Right cardiac atrium (tissue), 5 donors: ENCODE results near the gene BRD3OS. TPM values are rescaled to one million over a fixed set of nuclear protein-coding genes. Genes with fewer than 3 reads are reported as not detected.
"Not testable (repeated sequence)": the region's sequence is repeated elsewhere in the genome, so short reads cannot be mapped to it uniquely, and the experiment has no call there.

Experiments used
- ATAC-seq, 2 donors: fragments of 200-7000 bp; cut with Tn5 transposase; one replicate each; pipeline versions ENCODE4 v1.8.0 to v1.9.1; 2020; ENCODE audit warnings: moderate library complexity in 2 of 2, mild to moderate bottlenecking in 1 of 2
- DNase-seq, 3 donors: peaks; one replicate each; pipeline ENCODE4 v3.0.0-alpha.2; 2020
- H3K27ac ChIP-seq: one replicate; pipeline ENCODE4 v1.5.1; 2013; ENCODE audit warnings: mild to moderate bottlenecking, low read length, control low read depth, moderate library complexity
- H3K27me3 ChIP-seq: one replicate; pipeline ENCODE4 v1.6.1; 2013; ENCODE audit not compliant: control insufficient read depth, insufficient read depth
- H3K4me1 ChIP-seq: one replicate; pipeline ENCODE4 v1.6.1; 2013; ENCODE audit warnings: low read length; ENCODE audit not compliant: control insufficient read depth, insufficient read depth
- H3K4me3 ChIP-seq: one replicate; pipeline ENCODE4 v1.5.1; 2013; ENCODE audit warnings: low read length, control low read depth
- H3K9me3 ChIP-seq: one replicate; pipeline ENCODE4 v1.6.1; 2013; ENCODE audit warnings: low read length; ENCODE audit not compliant: control insufficient read depth
- WGBS: extraction: QIAGEN DNeasy Blood & Tissue Kit; methylation state at CpG from one replicate; pipeline ENCODE4 v1.1.7; 2013; 5-methylcytosine and 5-hydroxymethylcytosine counted together
- intact Hi-C, 4 donors: fragments of 100-400 bp; cut with DNase I; formaldehyde crosslinking; loops; one replicate each; pipeline versions ENCODE4 v1.11.0 to v1.14.0; 2022 to 2023
- polyA plus RNA-seq: library from polyadenylated mRNA; stranded (reverse); fragments of 200-250 nt; gene quantifications from one replicate; pipeline ENCODE4 v1.2.3, GENCODE V29; 2013
- total RNA-seq, 4 donors: library from RNA; stranded (reverse); fragmentation: NEBNext Ultra II Directional; extraction: Animal tissue kit (Norgen Biotek cat#: 25700); gene quantifications; one replicate each; pipeline ENCODE4 v1.2.1, GENCODE V29; 2021
- donor health status: healthy with polysubstance abuse.
- donor health status: DM: no; HTN: yes; CAD: no.
- donor health status: DM: no; HTN: no; CAD: no.
- donor health status: DM: no; HTN: yes; CAD: no; lungs with severe emphysema.
- donor health status: DM: yes; HTN: yes; CAD: no.

BRD3OS gene
- total and polyA plus RNA-seq, 5 donors, result 4.7 to 12.1 (median 10.8) TPM

DNA sequence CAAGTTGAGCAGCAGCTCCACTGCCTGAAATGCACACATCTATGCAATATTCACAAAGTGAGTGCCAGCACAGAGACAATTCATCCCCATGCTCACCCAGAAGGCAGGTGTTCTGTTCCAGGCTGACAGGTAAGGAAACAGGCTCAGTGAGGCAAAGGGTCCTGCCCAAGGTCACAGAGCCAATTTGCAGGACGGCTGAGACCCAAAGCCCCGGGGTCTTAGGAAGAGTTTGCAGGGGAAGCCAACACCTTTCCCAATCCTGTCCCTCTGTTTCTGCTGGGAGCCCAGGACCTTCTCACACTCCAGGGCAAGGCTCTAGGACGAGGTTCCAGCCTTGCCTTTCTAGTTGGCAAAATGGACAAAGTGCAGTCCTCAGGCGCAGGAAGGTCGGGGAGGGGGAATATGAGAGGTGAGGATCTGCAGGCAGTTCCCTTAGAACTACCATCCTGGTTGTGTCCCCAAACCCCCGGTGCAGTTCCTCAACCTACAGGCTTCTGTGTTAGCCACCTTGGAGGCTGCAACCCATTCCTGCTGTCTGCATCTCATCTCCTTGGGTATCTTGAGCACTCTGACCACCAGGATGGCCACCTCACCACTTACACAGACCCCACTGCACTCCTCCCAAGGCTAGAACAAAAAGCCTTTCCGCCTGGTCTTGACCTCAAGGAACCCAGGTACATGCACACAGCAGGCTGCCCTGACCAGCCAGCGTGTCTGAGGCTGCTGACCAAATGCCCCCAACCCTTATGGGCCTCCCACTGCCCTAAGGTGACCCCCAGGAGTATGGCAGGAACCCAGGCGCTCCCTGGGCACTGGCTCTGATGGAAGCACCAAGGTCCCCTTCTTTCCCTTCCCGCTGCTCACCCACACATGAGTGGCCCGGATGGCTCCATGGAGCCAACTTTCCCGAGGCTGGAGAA is 44.5 kb downstream of the BRD3OS start:
- Histone ChIP-seq H3K27me3 (no peaks in the 10 kb centered on the region), H3K4me3 (no peak overlapping the region), H3K27ac (no peak overlapping the region), H3K4me1 (no peaks in the 10 kb centered on the region), H3K9me3 (no peaks in the 10 kb centered on the region)
- WGBS, result 79% methylated on average over 12 of the region's 12 CpGs
- peak in 2 of 3 donors; percentile 27 to 49 for DNase-seq
- intact Hi-C loops, result no loop called here
- ATAC-seq, result no peak

GRCh38 chr9:134071149-134071548 is 45.9 kb downstream of the BRD3OS start:
- peak in 1 of 3 donors; percentile 47 for DNase-seq

DNA sequence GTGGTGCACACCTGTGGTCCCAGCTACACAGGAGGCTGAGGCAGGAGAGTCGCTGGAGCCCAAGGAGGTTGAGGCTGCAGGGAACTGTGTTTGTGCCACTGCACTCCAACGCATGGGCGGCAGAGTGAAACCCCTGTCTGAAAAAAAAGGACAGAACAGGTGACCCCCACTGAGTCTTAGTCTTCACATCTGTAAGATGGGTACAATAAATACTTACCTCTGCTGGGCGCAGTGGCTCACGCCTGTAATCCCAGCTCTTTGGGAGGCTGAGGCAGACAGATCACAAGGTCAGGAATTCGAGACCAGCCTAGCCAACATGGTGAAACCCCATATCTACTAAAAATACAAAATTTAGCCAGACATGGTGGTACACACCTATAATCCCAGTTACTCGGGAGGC is 47.4 kb downstream of the BRD3OS start:
- intact Hi-C loops, ATAC-seq, H3K27ac ChIP-seq, H3K9me3 ChIP-seq, H3K27me3 ChIP-seq, H3K4me3 ChIP-seq, H3K4me1 ChIP-seq: not testable (repeated sequence)
- peak in 1 of 3 donors; percentile 43 for DNase-seq
- 84% methylated on average over 7 of the region's 7 CpGs for WGBS

More at GRCh38 chr9:134071149-134071548, 45.9 kb downstream of the BRD3OS start:
- no peak for ATAC-seq
- Histone ChIP-seq H3K4me3 (no peak overlapping the region), H3K4me1 (no peaks in the 10 kb centered on the region), H3K27ac (no peak overlapping the region), H3K9me3 (no peaks in the 10 kb centered on the region), H3K27me3 (no peaks in the 10 kb centered on the region)
- intact Hi-C loops, result no loop called here
- 86% methylated on average over 12 of the region's 12 CpGs for WGBS

GRCh38 chr9:134073500-134073899 is 48.2 kb downstream of the BRD3OS start:
- WGBS, result 70% methylated on average over 6 of the region's 6 CpGs
- H3K9me3 ChIP-seq, result peaks cover under 1% of the 10 kb centered on the region
- H3K27me3 ChIP-seq, result no peaks in the 10 kb centered on the region
- no peaks in the 10 kb centered on the region for H3K4me1 ChIP-seq
- H3K4me3 ChIP-seq, result no peak overlapping the region
- ATAC-seq (no peak), DNase-seq (no peak)
- H3K27ac ChIP-seq, result no peak overlapping the region
- intact Hi-C loops, result no loop called here

- H3K4me1 ChIP-seq, H3K27ac ChIP-seq, H3K4me3 ChIP-seq, H3K9me3 ChIP-seq, H3K27me3 ChIP-seq, ATAC-seq, intact Hi-C loops: not testable (repeated sequence)
- peak in 1 of 3 donors; percentile 21 for DNase-seq
- 90% methylated on average over 31 of the region's 31 CpGs for WGBS
Measured at GRCh38 chr9:134075689-134076088, 50.4 kb downstream of the BRD3OS start.

DNA sequence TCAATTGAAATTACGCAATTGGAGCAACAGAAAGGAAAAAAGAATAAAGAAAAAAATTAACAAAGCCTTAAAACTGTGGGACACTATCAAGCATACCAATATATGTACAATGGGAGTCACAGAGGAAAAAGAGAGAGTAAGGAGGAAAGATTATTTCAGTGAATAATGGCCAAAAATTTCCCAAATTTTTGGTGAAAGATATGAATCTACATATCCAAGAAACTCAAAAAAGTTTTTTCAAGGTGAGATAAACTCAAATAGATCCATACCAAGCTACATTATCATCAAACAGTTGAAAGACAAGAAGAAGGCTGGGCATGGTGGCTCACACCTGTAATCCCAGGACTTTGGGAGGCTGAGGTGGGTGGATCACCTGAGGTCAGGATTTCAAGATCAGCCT is 51.4 kb downstream of the BRD3OS start:
- intact Hi-C loops, result no loop called here
- no peaks in the 10 kb centered on the region for H3K4me1 ChIP-seq
- 39% methylated on average over 1 of the region's 1 CpG for WGBS

More for the DNA sequence above, 51.4 kb downstream of the BRD3OS start:
- H3K4me3 ChIP-seq, result no peak overlapping the region
- ATAC-seq (no peak), DNase-seq (no peak)
- no peak overlapping the region for H3K27ac ChIP-seq
- no peaks in the 10 kb centered on the region for H3K27me3 ChIP-seq
- peaks cover 3% of the 10 kb centered on the region for H3K9me3 ChIP-seq

Other genes starting within 250 kb of the BRD3OS start
- 10 to 100 TPM in 1 of 4 donors, 1 to 10 TPM in 3; 6.3 to 11.4 (median 8.2) TPM for gene VAV2, start 33.2 kb upstream of the BRD3OS start, total RNA-seq
- gene VAV2, start 33.2 kb upstream of the BRD3OS start, polyA plus RNA-seq, result 4.7 TPM
- gene BRD3, start 42.5 kb downstream of the BRD3OS start, total RNA-seq, result 10 to 100 TPM; 27.4 to 37.3 (median 31.5) TPM
- 13.0 TPM for gene BRD3, start 42.5 kb downstream of the BRD3OS start, polyA plus RNA-seq
- 10 to 100 TPM; 15.4 to 18.3 (median 17.7) TPM for gene WDR5, start 110.6 kb downstream of the BRD3OS start, total RNA-seq
- 13.3 TPM for gene WDR5, start 110.6 kb downstream of the BRD3OS start, polyA plus RNA-seq
- 100 to 1,000 TPM; 146 to 251 (median 243) TPM for gene RNU6ATAC, start 139.1 kb downstream of the BRD3OS start, total RNA-seq
- gene RNU6ATAC, start 139.1 kb downstream of the BRD3OS start, polyA plus RNA-seq, result not detected